Ishikawa (cell line): ENCODE measurements around the gene CD46.

Experiments
- CEBPB ChIP-seq: IDR thresholded peaks from 2 replicates; pipeline ENCODE4 v1.6.1; 2012
- CREB1 ChIP-seq: IDR thresholded peaks from 2 replicates; pipeline ENCODE4 v1.6.1; 2012; ENCODE audit warnings: low read depth
- EGR1 ChIP-seq: IDR thresholded peaks from 2 replicates; pipeline ENCODE4 v1.6.1; 2012
- EP300 ChIP-seq: IDR thresholded peaks from 2 replicates; pipeline ENCODE4 v1.6.1; 2012; ENCODE audit warnings: borderline replicate concordance
- FOXM1 ChIP-seq: IDR thresholded peaks from 2 replicates; pipeline ENCODE4 v1.6.1; 2012; ENCODE audit warnings: low read depth, borderline replicate concordance
- NFIC ChIP-seq: IDR thresholded peaks from 2 replicates; pipeline ENCODE4 v1.6.1; 2012
- RAD21 ChIP-seq: IDR thresholded peaks from 2 replicates; pipeline ENCODE4 v1.6.1; 2012; ENCODE audit warnings: low read depth
- TAF1 ChIP-seq: IDR thresholded peaks from 2 replicates; pipeline ENCODE4 v1.6.1; 2012; ENCODE audit warnings: low read depth, mild to moderate bottlenecking
- TCF12 ChIP-seq: IDR thresholded peaks from 2 replicates; pipeline ENCODE4 v1.6.1; 2012; ENCODE audit warnings: low read depth
- TEAD4 ChIP-seq: IDR thresholded peaks from 2 replicates; pipeline ENCODE4 v1.6.1; 2012
- YY1 ChIP-seq: IDR thresholded peaks from 2 replicates; pipeline ENCODE4 v1.6.1; 2012; ENCODE audit warnings: low read depth
- ZBTB7A ChIP-seq: IDR thresholded peaks from 2 replicates; pipeline ENCODE4 v1.6.1; 2012; ENCODE audit warnings: low read depth
- TF ChIP-seq, protein P1 (sequence below): IDR thresholded peaks from 2 replicates; pipeline ENCODE4 v1.6.1; 2012
- TF ChIP-seq, protein P2 (sequence below): IDR thresholded peaks from 2 replicates; pipeline ENCODE4 v1.6.1; 2012
- TF ChIP-seq, protein P3 (sequence below): IDR thresholded peaks from 2 replicates; pipeline ENCODE4 v1.6.1; 2012; ENCODE audit warnings: low read depth, mild to moderate bottlenecking

CD46 gene

DNA sequence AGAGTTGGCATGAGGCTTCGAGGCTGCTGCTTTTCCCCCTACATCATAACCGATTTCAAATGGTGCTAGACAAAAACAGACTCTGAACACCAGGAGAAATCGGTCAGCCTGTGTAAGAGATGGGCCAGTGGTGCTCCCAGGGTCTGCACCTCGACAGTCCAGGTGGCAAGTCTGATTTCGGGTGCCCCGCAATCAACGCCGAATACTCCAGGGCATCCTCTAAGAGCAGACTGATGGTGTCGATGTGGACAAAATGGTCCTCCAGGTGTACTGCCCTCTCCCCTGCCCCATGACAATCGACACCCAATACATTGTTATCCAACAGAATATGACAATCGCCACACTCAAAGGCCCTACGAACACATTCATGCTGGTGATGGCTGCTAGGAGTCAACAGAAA lies 50.0 kb downstream of the CD46 start:
- TF ChIP-seq, protein P1, sequence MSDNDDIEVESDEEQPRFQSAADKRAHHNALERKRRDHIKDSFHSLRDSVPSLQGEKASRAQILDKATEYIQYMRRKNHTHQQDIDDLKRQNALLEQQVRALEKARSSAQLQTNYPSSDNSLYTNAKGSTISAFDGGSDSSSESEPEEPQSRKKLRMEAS: no peak
- no peak for TF ChIP-seq EP300
- no peak for TF ChIP-seq TEAD4

DNA sequence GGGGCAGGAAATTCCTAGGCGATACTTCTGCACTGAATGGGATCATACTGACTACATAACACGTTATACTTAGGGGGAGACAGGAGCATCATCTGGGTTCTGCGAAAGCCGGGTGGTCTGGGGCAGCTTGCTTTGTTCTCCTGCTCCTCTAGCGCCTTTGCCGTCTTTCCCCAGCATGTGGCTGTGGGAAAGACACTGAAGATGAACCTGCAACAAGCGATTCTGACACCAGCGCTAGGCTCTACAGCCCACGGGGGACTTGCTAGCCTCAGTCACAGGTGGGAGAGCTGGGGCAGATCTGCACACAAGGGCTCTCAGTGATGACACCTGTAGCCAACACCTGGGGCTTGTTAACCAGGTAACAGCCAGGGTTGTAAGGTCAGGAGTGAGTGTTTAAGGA lies 51.8 kb downstream of the CD46 start:
- no peak for TF ChIP-seq EP300
- no peak for TF ChIP-seq CREB1
- TF ChIP-seq TAF1: no peak
- no peak for TF ChIP-seq TEAD4

DNA sequence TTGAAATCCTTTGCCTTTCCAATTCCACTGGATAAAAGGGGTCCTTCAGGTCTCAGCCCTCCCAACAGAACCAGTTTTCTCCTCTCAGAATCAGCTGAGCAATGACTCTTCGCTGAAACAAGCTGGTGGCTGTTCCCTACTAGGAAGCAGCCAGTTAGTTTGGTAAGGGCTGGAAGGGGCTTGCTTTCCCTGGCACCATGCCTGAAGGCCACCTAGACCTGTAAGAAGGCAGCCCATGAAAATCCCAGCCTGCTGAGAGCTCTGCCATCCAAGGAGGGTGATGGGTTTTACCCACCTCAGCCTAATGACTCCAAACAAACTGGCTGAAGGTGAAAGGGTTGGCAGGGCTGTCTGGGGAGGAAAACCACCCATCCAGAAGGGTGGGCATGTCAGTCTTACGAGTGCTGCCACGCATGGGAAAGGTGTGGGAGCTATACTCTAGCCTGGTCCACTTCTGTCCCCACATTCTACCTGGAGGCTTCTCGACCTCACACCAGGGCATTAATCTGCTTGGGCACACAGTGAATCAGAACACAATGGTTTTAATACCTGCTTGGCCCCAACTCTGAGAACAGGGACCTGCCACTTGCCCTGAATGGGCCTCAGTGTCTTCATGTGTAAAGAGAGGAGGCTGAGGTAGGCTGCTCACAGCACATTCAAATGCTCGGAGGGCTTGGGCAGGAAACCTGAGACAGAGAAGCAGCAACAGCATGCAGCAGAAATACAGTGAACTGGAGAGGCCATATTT lies 53.0 kb downstream of the CD46 start:
- TF ChIP-seq RAD21 (no peak), ZBTB7A (no peak), NFIC (no peak), TCF12 (no peak), TAF1 (no peak), FOXM1 (no peak), EP300 (no peak), EGR1 (no peak), YY1 (no peak), CEBPB (no peak), CREB1 (no peak), TEAD4 (no peak)
- TF ChIP-seq, protein P2, sequence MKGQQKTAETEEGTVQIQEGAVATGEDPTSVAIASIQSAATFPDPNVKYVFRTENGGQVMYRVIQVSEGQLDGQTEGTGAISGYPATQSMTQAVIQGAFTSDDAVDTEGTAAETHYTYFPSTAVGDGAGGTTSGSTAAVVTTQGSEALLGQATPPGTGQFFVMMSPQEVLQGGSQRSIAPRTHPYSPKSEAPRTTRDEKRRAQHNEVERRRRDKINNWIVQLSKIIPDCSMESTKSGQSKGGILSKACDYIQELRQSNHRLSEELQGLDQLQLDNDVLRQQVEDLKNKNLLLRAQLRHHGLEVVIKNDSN: no peak
- TF ChIP-seq, protein P3, sequence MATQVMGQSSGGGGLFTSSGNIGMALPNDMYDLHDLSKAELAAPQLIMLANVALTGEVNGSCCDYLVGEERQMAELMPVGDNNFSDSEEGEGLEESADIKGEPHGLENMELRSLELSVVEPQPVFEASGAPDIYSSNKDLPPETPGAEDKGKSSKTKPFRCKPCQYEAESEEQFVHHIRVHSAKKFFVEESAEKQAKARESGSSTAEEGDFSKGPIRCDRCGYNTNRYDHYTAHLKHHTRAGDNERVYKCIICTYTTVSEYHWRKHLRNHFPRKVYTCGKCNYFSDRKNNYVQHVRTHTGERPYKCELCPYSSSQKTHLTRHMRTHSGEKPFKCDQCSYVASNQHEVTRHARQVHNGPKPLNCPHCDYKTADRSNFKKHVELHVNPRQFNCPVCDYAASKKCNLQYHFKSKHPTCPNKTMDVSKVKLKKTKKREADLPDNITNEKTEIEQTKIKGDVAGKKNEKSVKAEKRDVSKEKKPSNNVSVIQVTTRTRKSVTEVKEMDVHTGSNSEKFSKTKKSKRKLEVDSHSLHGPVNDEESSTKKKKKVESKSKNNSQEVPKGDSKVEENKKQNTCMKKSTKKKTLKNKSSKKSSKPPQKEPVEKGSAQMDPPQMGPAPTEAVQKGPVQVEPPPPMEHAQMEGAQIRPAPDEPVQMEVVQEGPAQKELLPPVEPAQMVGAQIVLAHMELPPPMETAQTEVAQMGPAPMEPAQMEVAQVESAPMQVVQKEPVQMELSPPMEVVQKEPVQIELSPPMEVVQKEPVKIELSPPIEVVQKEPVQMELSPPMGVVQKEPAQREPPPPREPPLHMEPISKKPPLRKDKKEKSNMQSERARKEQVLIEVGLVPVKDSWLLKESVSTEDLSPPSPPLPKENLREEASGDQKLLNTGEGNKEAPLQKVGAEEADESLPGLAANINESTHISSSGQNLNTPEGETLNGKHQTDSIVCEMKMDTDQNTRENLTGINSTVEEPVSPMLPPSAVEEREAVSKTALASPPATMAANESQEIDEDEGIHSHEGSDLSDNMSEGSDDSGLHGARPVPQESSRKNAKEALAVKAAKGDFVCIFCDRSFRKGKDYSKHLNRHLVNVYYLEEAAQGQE: no peak
- TF ChIP-seq, protein P1: no peak

DNA sequence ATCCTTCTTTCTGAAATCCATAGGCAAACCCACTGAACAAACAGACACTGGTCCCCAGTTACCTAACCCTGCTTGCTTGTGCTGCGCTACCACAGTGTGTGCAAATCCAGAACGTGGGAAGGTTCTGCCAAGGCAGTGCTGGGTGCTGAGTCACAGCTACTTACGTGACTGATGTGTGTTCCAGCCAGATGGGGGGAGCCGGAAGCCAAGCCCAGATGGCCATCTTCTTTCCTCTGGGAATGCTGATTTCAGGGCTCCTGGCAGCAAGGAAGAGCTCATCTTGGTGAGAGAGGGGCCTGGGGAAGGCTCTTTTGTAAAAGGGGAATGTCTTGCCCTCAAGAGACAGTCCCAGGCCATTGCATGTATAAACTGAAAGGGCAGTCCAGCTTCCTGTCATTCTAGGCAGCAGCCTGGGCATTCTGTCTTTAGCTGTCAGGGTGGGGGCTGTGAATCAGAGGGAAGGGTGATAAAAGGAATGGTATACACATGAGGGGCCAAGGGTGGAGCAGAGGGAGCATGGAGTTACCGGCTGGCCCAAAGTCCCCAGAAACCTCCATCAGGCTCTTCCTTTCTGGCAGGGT lies 54.1 kb downstream of the CD46 start:
- TF ChIP-seq, protein P3: no peak
- no peak for TF ChIP-seq TAF1
- no peak for TF ChIP-seq NFIC
- TF ChIP-seq FOXM1: no peak
- TF ChIP-seq TEAD4: no peak
- no peak for TF ChIP-seq CEBPB
- TF ChIP-seq, protein P2: no peak
- no peak for TF ChIP-seq EGR1
- no peak for TF ChIP-seq EP300
- TF ChIP-seq TCF12: no peak
- TF ChIP-seq ZBTB7A: no peak
- TF ChIP-seq YY1: no peak

DNA sequence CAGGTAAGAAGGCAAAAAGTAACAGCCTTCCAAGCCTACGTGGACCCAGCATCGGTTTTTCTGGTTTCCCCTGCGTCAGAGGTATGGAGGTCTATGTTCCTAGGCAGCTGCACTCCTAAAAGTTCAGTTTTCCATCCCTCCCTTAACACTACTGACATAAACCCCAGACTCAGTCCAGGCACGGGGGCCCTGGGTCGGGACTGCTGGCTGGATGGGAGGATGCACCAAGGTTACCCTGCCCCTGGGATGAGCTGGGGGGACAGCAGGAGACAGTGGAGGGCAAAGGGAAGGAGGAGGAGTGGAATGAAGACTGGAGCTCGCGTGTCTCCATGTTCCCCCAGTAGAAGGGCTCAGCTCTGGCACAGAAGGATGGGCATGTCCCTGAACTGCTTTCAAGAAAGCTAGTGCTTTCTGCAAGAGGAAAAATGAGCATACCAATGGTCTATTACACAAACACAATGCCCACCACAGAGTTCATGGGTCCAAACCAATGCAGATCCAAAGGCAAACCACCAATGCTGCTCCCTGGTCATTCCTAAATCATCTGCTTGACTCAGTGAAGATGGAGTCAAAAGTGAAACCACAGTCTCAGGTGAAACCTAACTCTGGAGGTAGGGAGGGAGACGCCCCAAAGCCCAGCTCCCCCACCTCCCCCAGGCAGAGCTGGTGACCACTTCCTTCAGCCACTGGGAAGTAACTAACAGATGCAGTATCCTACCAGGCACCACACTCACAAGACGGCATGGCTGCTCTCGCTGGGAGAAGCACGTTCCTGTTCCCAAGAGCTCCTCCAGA lies 54.9 kb downstream of the CD46 start:
- no peak for TF ChIP-seq NFIC
- TF ChIP-seq EP300: no peak
- no peak for TF ChIP-seq TEAD4
- no peak for TF ChIP-seq YY1
- TF ChIP-seq, protein P1: no peak
- no peak for TF ChIP-seq ZBTB7A
- TF ChIP-seq TAF1: no peak
- TF ChIP-seq EGR1: no peak
- TF ChIP-seq, protein P2: no peak
- no peak for TF ChIP-seq CREB1
- TF ChIP-seq, protein P3: no peak
- no peak for TF ChIP-seq CEBPB
- no peak for TF ChIP-seq RAD21
- TF ChIP-seq TCF12: no peak
- no peak for TF ChIP-seq FOXM1
